Neural cell (in vitro differentiated cells): ENCODE results near the gene RITA1. TPM values are rescaled to one million over a fixed set of nuclear protein-coding genes. Genes with fewer than 3 reads are reported as not detected.

Experiments
- H2AFZ ChIP-seq: fragments of 200-600, 300-800 bp; sonication (generic), shearing (Covaris generic); 2 replicates; pipeline ENCODE4 v1.6.0; 2014; ENCODE audit warnings: low read depth, mild to moderate bottlenecking, antibody characterized with exemption, low read length, moderate library complexity
- H3F3A ChIP-seq: fragments of 200-600 bp; shearing (Covaris generic); 2 replicates; pipeline ENCODE4 v1.6.1; 2016; ENCODE audit warnings: mild to moderate bottlenecking, moderate library complexity, mixed read lengths, antibody characterized with exemption, low read length; ENCODE audit not compliant: insufficient read depth, poor library complexity, severe bottlenecking
- H3K27ac ChIP-seq: fragments of 200-600, 300-800 bp; sonication (generic), shearing (Covaris generic); 2 replicates; pipeline ENCODE4 v1.5.1; 2014; ENCODE audit warnings: mild to moderate bottlenecking, low read length, moderate library complexity
- H3K27me3 ChIP-seq: fragments of 300-800, 200-600 bp; sonication (generic), shearing (Covaris generic); 2 replicates; pipeline ENCODE4 v1.6.0; 2014; ENCODE audit warnings: mild to moderate bottlenecking, low read depth, low read length, moderate library complexity; ENCODE audit not compliant: insufficient read depth
- H3K36me3 ChIP-seq: fragments of 300-800, 200-600 bp; sonication (generic), shearing (Covaris generic); 2 replicates; pipeline ENCODE4 v1.5.1; 2014; ENCODE audit warnings: mild to moderate bottlenecking, antibody characterized with exemption, low read length, moderate library complexity; ENCODE audit not compliant: insufficient read depth
- H3K4me2 ChIP-seq: fragments of 300-800, 200-600 bp; sonication (generic), shearing (Covaris generic); 2 replicates; pipeline ENCODE4 v1.6.0; 2014; ENCODE audit warnings: mild to moderate bottlenecking, low read length
- H3K4me3 ChIP-seq: fragments of 300-800, 200-600 bp; sonication (generic), shearing (Covaris generic); 2 replicates; pipeline ENCODE4 v1.5.1; 2014; ENCODE audit warnings: mild to moderate bottlenecking, low read length, moderate library complexity
- H3K79me2 ChIP-seq: fragments of 200-600 bp; shearing (Covaris generic); replicated peaks from 2 replicates; pipeline ENCODE4 v1.6.0; 2014; ENCODE audit warnings: mild to moderate bottlenecking, low read length, moderate library complexity; ENCODE audit not compliant: insufficient read depth
- H3K9ac ChIP-seq: fragments of 300-800, 200-600 bp; sonication (generic), shearing (Covaris generic); 2 replicates; pipeline ENCODE4 v1.6.1; 2016; ENCODE audit warnings: mild to moderate bottlenecking, low read length, mixed read lengths
- H3K9me2 ChIP-seq: fragments of 200-600 bp; shearing (Covaris generic); 2 replicates; pipeline ENCODE4 v1.6.1; 2016; ENCODE audit warnings: mild to moderate bottlenecking, low read length, mixed read lengths; ENCODE audit not compliant: insufficient read depth
- H3K9me3 ChIP-seq: fragments of 200-600, 300-800 bp; sonication (generic), shearing (Covaris generic); 2 replicates; pipeline ENCODE4 v1.6.1; 2016; ENCODE audit warnings: mild to moderate bottlenecking, mixed run types, low read length, moderate library complexity, mixed read lengths
- H4K20me1 ChIP-seq: fragments of 200-600 bp; shearing (Covaris generic); 2 replicates; pipeline ENCODE4 v1.6.1; 2016; ENCODE audit warnings: mild to moderate bottlenecking, mixed run types; ENCODE audit not compliant: insufficient read depth
- CTCF ChIP-seq: fragments of 450-650 bp; IDR thresholded peaks from 2 replicates; pipeline ENCODE4 v1.5.1; 2014; ENCODE audit warnings: antibody characterized with exemption, mild to moderate bottlenecking, moderate library complexity; ENCODE audit not compliant: poor library complexity, severe bottlenecking
- EP300 ChIP-seq: fragments of 450-650 bp; conservative IDR thresholded peaks from 2 replicates; pipeline ENCODE4 v1.6.1; 2014; ENCODE audit warnings: antibody characterized with exemption, mild to moderate bottlenecking, moderate library complexity; ENCODE audit not compliant: poor library complexity, severe bottlenecking
- EZH2 ChIP-seq: fragments of 200-600, 300-800 bp; shearing (Covaris generic), sonication (generic); IDR thresholded peaks from 2 replicates; pipeline ENCODE4 v1.6.1; 2014; ENCODE audit warnings: antibody characterized with exemption, low read length, borderline replicate concordance, mild to moderate bottlenecking; ENCODE audit not compliant: insufficient read depth, poor library complexity, severe bottlenecking
- MXI1 ChIP-seq: fragments of 450-650 bp; conservative IDR thresholded peaks from 2 replicates; pipeline ENCODE4 v1.6.1; 2014; ENCODE audit warnings: antibody characterized with exemption, mild to moderate bottlenecking; ENCODE audit not compliant: poor library complexity, severe bottlenecking
- POLR2AphosphoS5 ChIP-seq: IDR thresholded peaks from 2 replicates; pipeline ENCODE4 v1.6.1; 2012
- RAD21 ChIP-seq: fragments of 450-650 bp; conservative IDR thresholded peaks from 2 replicates; pipeline ENCODE4 v1.6.1; 2014; ENCODE audit warnings: antibody characterized with exemption, mild to moderate bottlenecking, moderate library complexity
- REST ChIP-seq: IDR thresholded peaks from 2 replicates; pipeline ENCODE4 v1.6.1; 2012; ENCODE audit warnings: borderline replicate concordance
- SMC3 ChIP-seq: fragments of 450-650 bp; conservative IDR thresholded peaks from 2 replicates; pipeline ENCODE4 v1.6.1; 2014; ENCODE audit warnings: antibody characterized with exemption, mild to moderate bottlenecking, moderate library complexity; ENCODE audit not compliant: poor library complexity
- TAF1 ChIP-seq: IDR thresholded peaks from 2 replicates; pipeline ENCODE4 v1.6.1; 2012; ENCODE audit warnings: low read depth
- polyA plus RNA-seq: library from polyadenylated mRNA; depleted of rRNA; stranded (reverse); fragments of >200 nt; gene quantifications from 2 replicates; pipeline ENCODE4 v1.2.3, GENCODE V29; 2014

RITA1 gene
- polyA plus RNA-seq, 1 donor from 2014 or later = 23.3 TPM

- no peak for TF ChIP-seq RAD21
- TF ChIP-seq EP300 = no peak
- no peak for TF ChIP-seq TAF1
- no peak for TF ChIP-seq CTCF
- no peak for TF ChIP-seq POLR2AphosphoS5
- TF ChIP-seq SMC3 = no peak
- TF ChIP-seq EZH2 = no peak
- no peak for TF ChIP-seq MXI1
- no peak for TF ChIP-seq REST
- no peak overlapping the region for H3K4me2 ChIP-seq
- no peaks in the 10 kb centered on the region for H3K79me2 ChIP-seq
- no peaks in the 10 kb centered on the region for H3K9me2 ChIP-seq
- H3F3A ChIP-seq = no peaks in the 10 kb centered on the region
- H4K20me1 ChIP-seq = no peaks in the 10 kb centered on the region
- no peak overlapping the region for H2AFZ ChIP-seq
- H3K27me3 ChIP-seq = peaks cover 28% of the 10 kb centered on the region
- H3K36me3 ChIP-seq = no peaks in the 10 kb centered on the region
- H3K27ac ChIP-seq = no peak overlapping the region
- H3K9ac ChIP-seq = no peak overlapping the region
- H3K9me3 ChIP-seq = no peaks in the 10 kb centered on the region
- H3K4me3 ChIP-seq = no peak overlapping the region
Measured at GRCh38 chr12:113136990-113137511, 48.5 kb upstream of the RITA1 start.

GRCh38 chr12:113137861-113138783 lies 47.4 kb upstream of the RITA1 start:
- TF ChIP-seq RAD21 (no peak), EZH2 (no peak), SMC3 (no peak), POLR2AphosphoS5 (no peak), EP300 (no peak), REST (no peak), TAF1 (no peak), CTCF (no peak), MXI1 (no peak)
- Histone ChIP-seq H3K4me2 (no peak overlapping the region), H3K79me2 (no peaks in the 10 kb centered on the region), H3K9me3 (no peaks in the 10 kb centered on the region), H4K20me1 (no peaks in the 10 kb centered on the region), H3K27ac (no peak overlapping the region), H3K9me2 (no peaks in the 10 kb centered on the region), H3K36me3 (no peaks in the 10 kb centered on the region), H3K27me3 (peaks cover 28% of the 10 kb centered on the region), H3F3A (no peaks in the 10 kb centered on the region), H3K9ac (no peak overlapping the region), H3K4me3 (no peak overlapping the region), H2AFZ (no peak overlapping the region)
